LNCaP clone FGC (cell line): ENCODE data around the gene SGPL1.

Experiments used
- DNase-seq: peaks from one replicate; pipeline ENCODE4 v3.0.0-alpha.2; 2011; ENCODE audit warnings: low read depth
- H3K4me3 ChIP-seq: 2 replicates; pipeline ENCODE4 v1.5.1; 2011; ENCODE audit warnings: mild to moderate bottlenecking, low read depth, low read length, control low read depth
- CTCF ChIP-seq: IDR thresholded peaks from 2 replicates; pipeline ENCODE4 v1.5.1; 2012; ENCODE audit warnings: mild to moderate bottlenecking; ENCODE audit not compliant: control insufficient read depth, insufficient read depth; ENCODE audit errors: extremely low read depth

Gene SGPL1

GRCh38 chr10:70820976-70821750 lies 5.4 kb downstream of the SGPL1 start:
- TF ChIP-seq CTCF: no peak
- no peak overlapping the region for H3K4me3 ChIP-seq
- DNase-seq: no peak

GRCh38 chr10:70822076-70822820 lies 6.5 kb downstream of the SGPL1 start:
- no peak for TF ChIP-seq CTCF
- no peak overlapping the region for H3K4me3 ChIP-seq
- no peak for DNase-seq

GRCh38 chr10:70827086-70827757 lies 11.5 kb downstream of the SGPL1 start:
- DNase-seq: no peak
- TF ChIP-seq CTCF: no peak
- H3K4me3 ChIP-seq: no peak overlapping the region

GRCh38 chr10:70828923-70829322 lies 13.2 kb downstream of the SGPL1 start:
- no peak overlapping the region for H3K4me3 ChIP-seq
- no peak for TF ChIP-seq CTCF
- peak; percentile 61 for DNase-seq

- no peak for DNase-seq
- H3K4me3 ChIP-seq: no peak overlapping the region
- TF ChIP-seq CTCF: no peak
Measured at GRCh38 chr10:70829543-70829942, 13.8 kb downstream of the SGPL1 start.

- no peak overlapping the region for H3K4me3 ChIP-seq
- no peak for TF ChIP-seq CTCF
- DNase-seq: peak; percentile 69
Measured at GRCh38 chr10:70830164-70830563, 14.4 kb downstream of the SGPL1 start.
